Ovary (tissue), 9 donors: ENCODE data around the gene PADI2. TPM values are rescaled to one million over a fixed set of nuclear protein-coding genes. Genes with fewer than 3 reads are reported as not detected.
A peak's percentile ranks its signal among the peaks of the same experiment; 100 is the strongest.

Source experiments
- DNase-seq, 5 donors: peaks; one replicate each; pipeline ENCODE4 v3.0.0-alpha.2; 2019 to 2020
- H3K27ac ChIP-seq, 2 donors: fragments of 200-600 bp; one replicate each; pipeline versions ENCODE4 v1.5.1 to v1.8.0; 2019 to 2022
- H3K27me3 ChIP-seq: fragments of 200-600 bp; one replicate; pipeline ENCODE4 v1.8.0; 2022
- H3K36me3 ChIP-seq: fragments of 200-600 bp; sonication (generic); one replicate; pipeline ENCODE4 v1.5.1; 2019
- H3K4me1 ChIP-seq: one replicate; pipeline ENCODE4 v1.8.1; 2013; ENCODE audit warnings: mild to moderate bottlenecking, moderate library complexity; ENCODE audit not compliant: insufficient read depth
- H3K4me3 ChIP-seq: fragments of 200-600 bp; sonication (generic); one replicate; pipeline ENCODE4 v1.5.1; 2017
- H3K9me3 ChIP-seq, 2 donors: fragments of 200-600 bp in 1 of 2; sonication (generic) in 1 of 2; one replicate each; pipeline versions ENCODE4 v1.5.1 to v1.8.1; 2013 to 2019; ENCODE audit warnings: mild to moderate bottlenecking in 1 of 2, moderate library complexity in 1 of 2
- CTCF ChIP-seq, 3 donors: fragments of 450-650 bp in 2 of 3; fragments of 200-600 bp in 1 of 3; IDR thresholded peaks; one replicate each; pipeline versions ENCODE4 v1.5.1 to v1.8.0; 2016 to 2022; ENCODE audit warnings: antibody characterized with exemption in 3 of 3, mild to moderate bottlenecking in 1 of 3
- EP300 ChIP-seq: sonication (generic); formaldehyde crosslinking; IDR thresholded peaks from one replicate; pipeline ENCODE4 v1.6.1; 2017; ENCODE audit warnings: antibody characterized with exemption
- POLR2A ChIP-seq: fragments of 450-650 bp; IDR thresholded peaks from one replicate; pipeline ENCODE4 v1.6.1; 2017; ENCODE audit warnings: antibody characterized with exemption, mild to moderate bottlenecking, moderate library complexity
- WGBS, 3 donors: extraction: QIAGEN DNeasy Blood & Tissue Kit in 1 of 3; methylation state at CpG; one replicate each; pipeline versions ENCODE4 v1.1.5 to v1.1.7; 2013 to 2017; 5-methylcytosine and 5-hydroxymethylcytosine counted together
- intact Hi-C, 4 donors: fragments of 100-400 bp; cut with DNase I; formaldehyde crosslinking; loops; one replicate each; pipeline versions ENCODE4 v1.11.0 to v1.15.1; 2022 to 2023
- polyA plus RNA-seq, 2 donors: library from polyadenylated mRNA; stranded (reverse); fragments of 200-250 nt in 1 of 2; fragments of 350-450 nt in 1 of 2; fragmentation: Illumina TruSeq in 1 of 2; extraction: RNeasy Lipid Tissue Mini Kit (QIAGEN cat#74804) in 1 of 2; gene quantifications; one replicate each; pipeline ENCODE4 v1.2.3, GENCODE V29; 2013 to 2014
- total RNA-seq, 7 donors: library from RNA; depleted of rRNA in 2 of 7; stranded (reverse); fragments of >200 nt in 2 of 7; fragmentation: NEBNext Ultra II Directional in 3 of 7; extraction: Animal tissue kit (Norgen Biotek cat#: 25700) in 3 of 7; gene quantifications; one replicate each; pipeline versions ENCODE4 v1.1.0 to v1.2.4, GENCODE V29; 2016 to 2023
- donor health status: DM: no; HTN: no; CAD: no; lungs with moderate emphysema.
- donor health status: DM: no; HTN: no; CAD: no.
- donor health status: Bipolar disorder and iron deficiency.
- donor health status: DM: yes; HTN: yes; CAD: no.
- donor health status: DM: no; HTN: no; CAD: no.
- donor health status: DM: yes; HTN: yes; CAD: no.

The PADI2 gene
- total and polyA plus RNA-seq, 9 donors, result 0.07 to 5.2 (median 0.55) TPM

DNA sequence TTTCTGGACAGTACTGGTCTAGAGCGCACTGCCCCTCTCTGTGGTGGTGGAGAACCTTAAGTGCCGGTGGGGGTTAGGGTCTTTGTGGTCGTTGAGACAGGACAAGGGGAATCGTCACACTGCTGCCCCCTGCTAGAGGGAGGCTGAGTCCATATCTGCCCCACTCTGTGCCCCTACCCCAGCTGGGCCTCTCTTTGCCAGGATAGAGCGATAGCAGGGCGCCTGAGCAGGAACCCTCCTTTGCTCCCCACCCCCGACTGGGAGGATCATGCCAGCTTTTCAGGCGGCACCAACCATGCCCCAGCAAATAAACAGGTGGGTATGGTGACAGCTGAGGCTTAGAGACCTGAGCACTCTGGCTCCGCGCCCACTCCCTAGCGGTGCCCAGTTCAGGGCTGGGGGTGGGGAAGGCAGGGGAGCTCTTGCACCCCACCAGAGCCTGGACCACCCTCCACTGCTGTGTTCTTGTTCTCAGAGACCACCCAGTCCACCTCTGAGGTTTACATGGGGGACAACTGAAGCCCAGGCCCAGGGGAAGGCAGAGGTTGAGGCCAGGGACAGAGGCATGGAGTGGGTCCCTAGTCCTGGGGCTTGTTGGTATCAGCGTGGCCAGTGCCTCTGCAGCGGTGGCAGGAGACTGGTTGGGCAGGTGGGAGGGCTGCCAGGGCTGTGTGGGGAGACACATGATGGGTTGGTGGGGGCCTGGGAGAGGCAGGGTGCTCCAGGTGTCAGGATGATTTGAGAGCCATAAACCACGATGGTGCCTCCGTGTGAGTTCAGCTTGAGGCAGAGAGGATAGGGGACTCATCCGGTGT lies 1.6 kb downstream of the PADI2 start:
- peaks cover 6% of the 10 kb centered on the region for H3K4me1 ChIP-seq
- intact Hi-C loops, result no loop called here
- no peaks in the 10 kb centered on the region for H3K9me3 ChIP-seq
- no peaks in the 10 kb centered on the region for H3K27me3 ChIP-seq
- no peak overlapping the region for H3K4me3 ChIP-seq
- WGBS, 3 donors, result 70 to 79% (median 71%) methylated on average over 16 of the region's 16 CpGs
- DNase-seq, result no peak
- TF ChIP-seq POLR2A (no peak), CTCF (IDR thresholded peaks at IDR 0.05) (no peak), EP300 (no peak)
- H3K27ac ChIP-seq, result no peak overlapping the region
- H3K36me3 ChIP-seq, result no peaks in the 10 kb centered on the region

GRCh38 chr1:17116643-17117042 lies 2.6 kb downstream of the PADI2 start:
- WGBS, 3 donors, result 64 to 75% (median 69%) methylated on average over 1 of the region's 1 CpG
- intact Hi-C loops, result no loop called here
- Histone ChIP-seq H3K36me3 (no peaks in the 10 kb centered on the region), H3K27ac (no peak overlapping the region), H3K4me3 (no peak overlapping the region), H3K27me3 (no peaks in the 10 kb centered on the region), H3K9me3 (no peaks in the 10 kb centered on the region), H3K4me1 (peaks cover 6% of the 10 kb centered on the region)
- DNase-seq, result no peak
- TF ChIP-seq CTCF (IDR thresholded peaks at IDR 0.05), result no peak
- TF ChIP-seq EP300, result no peak
- TF ChIP-seq POLR2A, result no peak

DNA sequence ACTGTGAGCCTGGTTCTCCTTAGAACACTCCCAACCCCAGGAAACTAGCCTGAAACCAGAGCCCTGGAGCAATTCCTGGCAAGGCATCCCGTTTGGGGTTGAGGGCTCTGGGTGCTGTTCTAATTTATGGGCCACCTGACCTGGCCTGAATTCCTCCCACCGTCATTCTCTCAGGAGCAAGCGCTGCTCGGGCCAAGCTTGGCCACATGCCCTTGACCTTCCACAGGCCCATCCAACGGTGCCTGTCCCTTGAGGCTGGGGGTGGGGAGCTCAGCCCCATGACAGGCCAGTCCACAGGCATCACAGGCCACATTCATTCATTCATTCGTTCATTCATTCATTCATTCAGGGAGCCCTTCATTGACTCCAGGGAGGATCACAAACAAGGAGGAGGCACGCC lies 5.3 kb downstream of the PADI2 start:
- TF ChIP-seq EP300 (no peak), POLR2A (no peak), CTCF (IDR thresholded peaks at IDR 0.05) (no peak)
- WGBS, 3 donors, result 5 to 14% (median 13%) methylated on average over 7 of the region's 7 CpGs
- intact Hi-C loops, result no loop called here
- Histone ChIP-seq H3K9me3 (no peaks in the 10 kb centered on the region), H3K27me3 (no peaks in the 10 kb centered on the region), H3K4me3 (no peak overlapping the region), H3K36me3 (no peaks in the 10 kb centered on the region), H3K4me1 (peaks cover 6% of the 10 kb centered on the region), H3K27ac (no peak overlapping the region)
- DNase-seq, result peak in 3 of 5 donors; percentile 27 to 66 (median 29)

- TF ChIP-seq CTCF (IDR thresholded peaks at IDR 0.05) (no peak), EP300 (no peak), POLR2A (no peak)
- DNase-seq, result no peak
- intact Hi-C loops, result no loop called here
- 62 to 78% (median 70%) methylated on average over 7 of the region's 7 CpGs for WGBS, 3 donors
- Histone ChIP-seq H3K27ac (no peak overlapping the region), H3K36me3 (no peaks in the 10 kb centered on the region), H3K4me3 (no peak overlapping the region), H3K27me3 (no peaks in the 10 kb centered on the region), H3K4me1 (peaks cover 4% of the 10 kb centered on the region), H3K9me3 (no peaks in the 10 kb centered on the region)
Observed at GRCh38 chr1:17112496-17113236, 6.6 kb downstream of the PADI2 start.
